Endometrial microvascular endothelial cells (primary cell): Measurements from ENCODE around the gene GLYR1. TPM values are rescaled to one million over a fixed set of nuclear protein-coding genes. Genes with fewer than 3 reads are reported as not detected.

Experiments
- in situ Hi-C: cut with HindIII; loops from 2 replicates; pipeline ENCODE4 v1.10.0; 2017; ENCODE audit warnings: low sequenced_read_pairs, low pct_unique_long_range_greater_than_20kb; ENCODE audit errors: inconsistent ontology term
- total RNA-seq: library from RNA; depleted of rRNA; stranded (reverse); fragments of >200 nt; gene quantifications from one replicate; pipeline ENCODE4 v1.2.3, GENCODE V29; 2015; ENCODE audit errors: inconsistent ontology term

Gene GLYR1
- total RNA-seq, 1 donor from 2014 or later, result 58.4 TPM

DNA sequence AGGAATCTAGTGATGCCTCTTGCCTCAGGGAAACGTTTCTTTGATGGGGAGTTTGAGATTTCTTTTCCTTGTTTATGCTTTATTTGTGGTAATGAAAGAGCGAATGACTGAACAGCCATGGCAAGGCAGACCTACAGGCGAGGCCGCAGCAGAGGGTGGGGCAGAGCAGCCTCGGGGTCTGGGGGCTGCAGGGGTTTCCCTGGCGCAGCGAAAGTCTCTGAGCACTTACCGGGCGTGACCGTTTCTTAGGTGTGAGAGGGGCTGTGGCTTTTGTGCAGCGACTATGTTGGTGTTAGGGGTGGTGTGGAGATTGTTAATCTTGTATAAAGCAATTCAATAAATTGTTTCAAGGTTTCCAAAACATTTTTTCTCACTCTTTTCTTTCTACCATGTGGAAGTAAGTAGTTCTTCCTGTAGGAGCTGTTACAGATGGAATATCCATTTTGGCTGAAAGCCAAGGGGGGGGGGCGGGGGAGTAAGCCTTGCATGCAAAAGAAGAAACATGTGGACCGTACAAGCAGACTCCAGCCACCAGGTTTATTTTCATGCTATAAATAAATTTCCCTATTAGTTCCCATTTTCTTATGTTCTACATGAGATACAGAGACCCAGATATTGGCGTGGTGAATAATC is 35.0 kb upstream of the GLYR1 start:
- in situ Hi-C loops, result no loop called here

DNA sequence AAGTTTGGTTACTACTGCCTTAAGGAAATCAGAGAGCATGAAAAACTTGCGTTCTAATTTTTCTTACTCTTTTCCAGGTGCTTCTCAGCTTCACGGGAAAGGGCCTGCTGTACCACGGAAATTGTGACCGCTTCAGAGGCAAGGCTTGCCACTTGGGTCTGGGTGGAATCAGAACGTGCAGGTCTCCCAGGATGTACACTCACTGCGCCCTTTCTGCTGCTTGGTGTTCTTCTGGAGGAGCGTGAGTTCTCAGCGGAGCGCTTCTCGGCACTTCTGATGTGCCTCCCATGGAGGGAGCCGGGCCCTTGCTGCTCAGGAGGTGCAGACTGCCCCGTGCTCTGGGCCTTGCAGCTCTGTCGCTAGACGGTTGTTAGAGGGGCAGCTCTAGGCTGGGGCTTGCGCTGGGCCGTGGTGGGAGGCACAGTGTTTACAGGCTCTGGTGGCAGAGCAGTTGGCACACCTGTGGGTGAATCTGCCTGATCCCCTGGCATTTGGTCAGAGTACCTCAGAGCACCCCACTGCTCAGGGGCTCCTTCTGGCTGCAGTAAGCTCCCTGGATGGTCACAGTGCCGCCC is 33.0 kb upstream of the GLYR1 start:
- in situ Hi-C loops, result no loop called here

DNA sequence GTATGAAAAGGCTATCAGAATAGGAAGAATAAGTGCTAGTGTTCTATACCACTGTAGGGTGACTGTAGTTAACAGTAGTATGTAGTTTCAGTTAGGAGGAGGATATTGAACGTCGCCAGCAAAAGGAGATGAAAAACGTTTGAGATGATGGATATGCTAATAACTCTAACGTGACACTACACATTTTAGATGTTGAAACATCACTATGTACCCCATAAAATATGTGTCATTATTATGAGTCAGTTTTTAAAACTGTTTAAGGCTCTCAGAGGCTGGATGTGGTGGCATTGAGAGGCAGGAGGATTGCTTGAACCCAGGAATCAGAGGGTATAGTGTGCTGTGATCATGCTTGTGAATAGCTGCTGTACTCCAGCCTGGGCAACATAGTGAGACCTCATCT is 32.0 kb upstream of the GLYR1 start:
- in situ Hi-C loops, result no loop called here

DNA sequence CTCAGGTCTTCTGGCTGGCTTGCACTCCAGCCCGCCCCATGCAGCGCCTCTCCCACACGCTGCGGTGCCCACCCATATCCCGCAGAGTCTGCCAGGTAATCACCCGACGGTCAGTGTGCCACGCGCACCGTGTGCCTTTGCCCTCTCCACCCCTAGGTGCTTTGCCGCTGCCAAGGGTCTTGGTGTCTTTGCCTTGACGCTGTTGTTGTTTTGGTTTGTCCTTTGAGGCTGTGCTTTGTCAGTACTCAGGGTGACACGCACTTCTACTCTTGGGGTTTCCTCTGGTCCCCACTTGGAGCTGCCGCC is 30.2 kb upstream of the GLYR1 start:
- in situ Hi-C loops, result no loop called here

DNA sequence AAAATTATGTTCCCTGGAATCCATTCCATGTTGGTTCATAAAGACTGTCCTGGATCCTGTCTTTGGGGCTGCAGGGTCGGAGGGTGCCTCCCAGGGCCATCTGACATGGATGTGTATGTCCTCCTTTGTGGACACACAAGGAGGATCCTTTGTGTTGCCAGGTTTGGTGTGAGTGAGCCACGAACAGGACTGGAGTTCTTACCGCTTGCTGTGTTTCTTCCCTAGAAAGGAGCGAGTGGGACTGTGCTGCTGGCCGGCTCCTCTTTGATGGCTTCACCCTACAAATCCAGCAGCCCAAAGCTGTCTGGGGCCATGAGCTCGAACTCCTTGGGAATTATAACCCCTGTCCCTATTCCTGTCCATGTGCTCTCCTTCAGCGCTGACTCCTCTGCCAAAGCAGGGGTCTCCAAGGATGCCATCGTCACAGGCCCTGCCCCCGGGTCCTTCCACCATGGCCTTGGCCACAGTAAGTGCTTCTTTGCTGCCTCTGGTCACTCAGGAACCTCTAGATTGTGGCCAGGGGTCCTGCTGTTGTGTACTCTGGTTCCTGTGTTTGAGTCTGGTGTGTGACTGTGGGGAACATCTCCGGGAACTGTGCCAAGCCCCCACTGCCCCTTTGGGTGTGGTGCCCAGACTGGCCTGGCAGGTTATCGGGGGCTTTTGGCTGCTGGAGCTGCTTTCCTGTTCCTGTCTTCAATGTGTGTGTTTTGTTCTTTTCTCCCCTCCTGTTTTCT is 29.7 kb upstream of the GLYR1 start:
- in situ Hi-C loops, result no loop called here

DNA sequence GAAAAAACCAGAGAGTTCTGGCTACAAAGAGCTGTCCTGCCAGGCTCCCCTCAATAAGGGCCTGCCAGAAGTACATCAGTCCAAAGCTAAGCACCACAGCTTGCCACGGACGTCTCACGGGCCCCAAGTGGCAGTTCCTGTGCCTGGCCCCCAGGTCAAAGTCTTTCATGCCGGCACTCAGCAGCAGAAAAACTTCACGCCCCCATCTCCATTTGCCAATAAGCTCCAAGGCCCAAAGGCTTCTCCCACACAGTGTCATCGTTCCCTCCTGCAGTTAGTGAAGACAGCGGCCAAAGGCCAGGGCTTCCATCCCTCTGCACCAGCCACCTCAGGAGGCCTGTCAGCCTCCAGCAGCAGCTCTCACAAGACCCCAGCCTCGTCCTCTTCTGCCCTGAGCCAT is 27.6 kb upstream of the GLYR1 start:
- in situ Hi-C loops, result no loop called here

DNA sequence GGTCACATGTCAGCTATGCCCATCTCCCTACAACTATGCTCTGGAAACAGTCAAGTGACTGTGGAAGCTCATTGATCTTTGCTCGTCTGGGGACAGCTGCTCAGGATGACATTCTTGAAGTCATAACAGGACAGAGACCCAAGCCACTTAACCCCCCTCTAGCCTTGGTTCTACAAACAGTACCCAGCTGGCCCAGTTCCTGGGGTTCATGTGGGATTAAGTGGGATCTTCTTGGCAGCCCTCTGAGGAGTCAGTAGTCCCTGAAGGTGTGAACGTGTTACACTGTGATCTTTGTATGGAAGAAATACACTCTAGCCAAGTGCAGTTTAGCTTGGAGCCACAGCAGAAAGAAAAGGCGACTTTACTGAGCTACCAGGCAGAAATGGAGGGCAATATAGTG is 26.0 kb upstream of the GLYR1 start:
- in situ Hi-C loops, result no loop called here

DNA sequence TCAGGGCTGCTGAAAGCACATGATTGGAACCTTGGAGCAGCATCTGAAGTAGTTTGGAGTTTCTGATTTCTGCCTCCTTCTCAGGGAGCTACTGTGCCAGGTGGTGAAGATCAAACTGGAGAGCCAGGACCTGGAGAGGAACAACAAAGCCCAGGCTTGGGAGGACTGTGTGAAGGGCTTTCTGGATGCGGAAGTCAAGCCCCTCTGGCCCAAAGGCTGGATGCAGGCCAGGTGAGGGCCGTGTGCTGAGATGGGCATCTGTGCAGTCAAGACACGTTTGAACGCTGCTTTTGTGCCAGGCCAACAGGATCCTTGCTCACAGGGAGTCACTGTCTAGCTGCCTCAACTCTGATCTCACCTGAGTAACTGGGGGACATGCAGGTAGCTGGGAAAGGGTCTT is 24.0 kb upstream of the GLYR1 start:
- in situ Hi-C loops, result no loop called here

DNA sequence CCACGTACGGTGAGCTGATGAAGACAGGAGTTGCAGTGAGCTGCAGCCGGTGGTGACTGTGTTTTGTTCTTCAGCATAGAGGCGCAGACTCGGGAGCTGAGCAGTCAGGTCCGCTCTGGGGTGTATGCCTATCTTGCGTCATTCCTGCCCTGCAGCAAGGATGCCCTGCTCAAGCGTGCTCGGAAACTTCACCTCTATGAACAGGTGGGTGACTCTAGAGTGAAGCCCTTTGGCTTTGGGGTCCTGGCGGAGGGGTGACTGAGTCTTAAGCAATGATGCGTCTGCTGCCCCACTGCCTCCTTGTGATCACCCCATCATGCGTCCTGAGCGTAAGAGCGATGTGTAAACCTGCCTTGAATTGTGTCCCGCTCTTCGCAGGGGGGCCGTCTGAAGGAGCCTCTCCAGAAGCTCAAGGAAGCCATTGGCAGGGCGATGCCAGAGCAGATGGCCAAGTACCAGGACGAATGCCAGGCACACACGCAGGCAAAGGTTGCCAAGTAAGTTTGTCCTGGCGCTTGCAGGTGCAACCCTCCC is 23.1 kb upstream of the GLYR1 start:
- in situ Hi-C loops, result no loop called here

DNA sequence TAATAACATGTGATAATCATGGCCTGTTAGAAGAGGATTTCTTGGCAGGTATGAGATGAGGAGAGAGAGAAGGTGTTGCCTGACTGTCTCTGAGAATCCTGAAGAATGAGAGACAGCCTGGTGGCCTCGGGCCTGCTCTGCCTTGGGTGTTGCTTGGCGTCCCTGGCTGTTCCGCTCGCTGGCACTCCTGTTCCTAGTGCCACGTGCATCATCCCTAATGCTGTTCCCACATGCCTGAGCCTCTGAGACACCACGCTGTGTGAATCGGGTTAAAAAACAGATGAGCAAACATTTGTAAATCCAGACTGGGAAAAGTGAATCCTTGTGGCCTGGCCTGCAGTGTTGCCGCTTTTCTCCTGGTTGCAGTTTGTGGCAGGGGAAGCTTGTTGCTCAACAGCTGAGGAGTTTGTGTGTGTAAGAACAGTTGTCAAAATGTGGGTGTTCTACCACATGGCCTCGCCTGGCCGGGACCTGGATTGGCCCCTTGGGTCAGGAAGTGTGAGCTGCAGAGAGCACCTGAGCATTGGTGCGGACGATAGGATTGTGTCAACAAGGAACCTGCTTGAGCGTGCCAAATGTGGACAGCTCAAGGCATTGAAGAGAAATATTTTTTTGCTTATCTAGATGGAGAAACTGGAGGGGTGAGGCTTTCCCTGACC is 22.2 kb upstream of the GLYR1 start:
- in situ Hi-C loops, result no loop called here

DNA sequence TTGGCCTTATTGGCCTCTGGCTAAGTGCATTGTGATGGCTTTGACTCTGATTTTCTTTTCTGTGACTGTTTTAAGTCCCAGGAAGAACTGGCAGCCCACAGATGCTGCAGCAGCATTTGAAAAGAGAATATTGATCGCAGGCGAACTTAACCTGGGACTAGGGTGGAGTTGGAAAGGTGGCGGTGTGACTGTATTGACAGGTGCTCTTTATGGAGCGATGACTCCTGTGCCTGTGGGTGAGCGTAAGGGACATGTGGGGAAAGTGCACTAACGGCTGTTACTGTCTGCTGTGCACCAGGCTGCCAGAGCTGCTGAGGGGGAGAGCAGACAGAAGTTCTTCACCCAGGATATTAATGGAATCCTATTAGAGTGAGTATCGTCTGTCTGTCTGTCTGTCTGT is 21.4 kb upstream of the GLYR1 start:
- in situ Hi-C loops, result no loop called here

DNA sequence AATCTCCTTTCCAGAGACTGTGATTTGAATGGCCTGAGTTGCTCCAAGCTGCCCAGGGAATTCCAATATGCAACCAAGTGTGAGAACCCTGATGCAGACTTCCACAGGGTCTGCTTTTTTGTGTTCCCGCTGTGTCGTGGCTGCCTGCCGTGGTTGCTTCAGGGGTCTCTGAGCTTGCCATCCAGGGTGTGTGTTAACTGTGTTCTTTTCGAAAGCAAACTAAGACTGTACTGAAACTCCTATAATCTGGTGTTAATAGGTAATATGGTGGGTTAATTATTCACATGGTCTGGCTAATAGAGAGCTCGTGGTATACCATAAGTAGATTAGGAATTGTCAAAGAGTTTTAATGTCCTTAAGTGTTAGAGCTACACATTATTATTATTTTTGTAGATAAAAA is 20.9 kb upstream of the GLYR1 start:
- in situ Hi-C loops, result no loop called here

DNA sequence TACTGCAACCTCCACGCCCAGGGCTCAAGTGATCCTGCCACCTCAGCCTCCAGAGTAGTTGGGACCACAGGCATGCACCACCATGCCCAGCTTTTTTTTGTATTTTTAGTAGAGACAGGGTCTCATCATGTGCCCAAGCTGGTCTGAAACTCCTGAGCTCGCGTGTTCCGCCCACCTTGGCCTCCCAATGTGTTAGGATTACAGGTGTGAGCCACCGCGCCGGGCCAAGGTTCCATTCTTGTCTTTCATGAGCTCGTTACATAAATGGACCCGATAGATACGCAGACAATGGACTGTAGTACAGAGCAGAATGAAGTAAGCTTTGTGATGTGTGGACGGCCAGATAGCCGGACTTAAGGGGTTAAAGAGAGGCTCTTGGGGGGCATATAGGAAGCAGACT is 19.5 kb upstream of the GLYR1 start:
- in situ Hi-C loops, result no loop called here

DNA sequence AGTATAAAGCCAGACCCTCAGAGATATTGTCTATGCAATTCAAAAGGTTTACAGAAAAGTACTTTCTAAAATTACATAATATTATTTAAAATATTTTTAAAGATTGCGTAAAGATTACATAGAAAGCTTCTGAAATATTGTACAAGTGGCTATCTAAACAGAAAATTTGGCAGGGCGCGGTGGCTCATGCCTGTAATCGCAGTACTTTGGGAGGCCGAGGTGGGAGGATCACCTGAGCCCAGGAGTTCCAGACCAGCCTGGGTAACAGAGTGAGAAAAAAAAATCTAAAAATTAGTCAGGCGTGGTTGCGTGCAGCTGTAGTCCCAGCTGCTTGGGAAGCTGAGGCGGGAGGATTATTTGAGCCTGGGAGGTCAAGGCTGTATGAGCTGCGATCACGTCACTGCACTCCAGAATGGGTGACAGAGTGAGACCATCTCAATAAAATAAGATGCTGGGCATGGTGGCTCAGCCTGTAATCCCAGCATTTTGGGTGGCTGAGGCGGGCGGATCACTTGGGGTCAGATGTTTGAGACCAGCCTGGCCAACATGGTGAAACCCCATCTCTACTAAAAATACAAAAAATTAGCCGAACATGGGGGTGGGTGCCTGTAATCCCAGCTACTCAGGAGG is 18.3 kb upstream of the GLYR1 start:
- in situ Hi-C loops, result no loop called here

DNA sequence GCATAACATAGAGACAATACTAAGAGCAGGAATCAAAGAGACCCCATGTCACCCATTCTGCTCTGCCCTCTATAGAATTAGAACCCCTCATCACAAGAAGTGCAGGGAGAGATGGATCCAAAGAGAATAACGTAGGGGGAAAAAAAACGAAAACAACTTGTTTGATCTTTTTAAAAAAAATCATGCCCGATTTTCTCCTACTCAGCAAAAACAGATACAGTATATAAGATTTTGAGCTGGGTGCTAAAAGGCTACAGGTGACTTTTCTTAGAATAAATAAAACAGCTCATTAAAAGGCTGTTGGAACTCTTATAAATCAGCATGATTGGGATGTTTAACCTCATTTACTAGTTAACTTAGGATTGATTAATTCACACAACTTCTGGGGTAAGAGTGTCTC is 17.6 kb upstream of the GLYR1 start:
- in situ Hi-C loops, result no loop called here

DNA sequence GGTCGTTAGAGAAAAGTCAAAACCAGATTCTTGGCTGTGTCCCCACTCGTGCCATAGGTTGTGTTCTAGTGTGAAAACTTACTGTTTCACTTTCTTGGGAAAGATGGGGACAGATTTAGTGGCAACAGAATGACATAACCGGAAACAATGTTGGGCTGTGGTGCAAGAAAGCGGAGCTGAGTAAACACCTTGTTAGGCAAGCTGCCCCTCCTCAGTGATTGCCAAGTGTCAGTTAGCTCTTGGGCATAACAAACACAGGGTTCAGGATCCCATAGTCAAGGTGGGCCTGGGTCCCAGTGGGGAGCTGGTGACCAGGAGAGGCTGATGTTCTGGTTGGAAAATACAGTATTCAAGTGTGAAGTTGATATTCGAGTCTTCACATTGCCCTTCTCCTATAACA is 15.6 kb upstream of the GLYR1 start:
- in situ Hi-C loops, result no loop called here

DNA sequence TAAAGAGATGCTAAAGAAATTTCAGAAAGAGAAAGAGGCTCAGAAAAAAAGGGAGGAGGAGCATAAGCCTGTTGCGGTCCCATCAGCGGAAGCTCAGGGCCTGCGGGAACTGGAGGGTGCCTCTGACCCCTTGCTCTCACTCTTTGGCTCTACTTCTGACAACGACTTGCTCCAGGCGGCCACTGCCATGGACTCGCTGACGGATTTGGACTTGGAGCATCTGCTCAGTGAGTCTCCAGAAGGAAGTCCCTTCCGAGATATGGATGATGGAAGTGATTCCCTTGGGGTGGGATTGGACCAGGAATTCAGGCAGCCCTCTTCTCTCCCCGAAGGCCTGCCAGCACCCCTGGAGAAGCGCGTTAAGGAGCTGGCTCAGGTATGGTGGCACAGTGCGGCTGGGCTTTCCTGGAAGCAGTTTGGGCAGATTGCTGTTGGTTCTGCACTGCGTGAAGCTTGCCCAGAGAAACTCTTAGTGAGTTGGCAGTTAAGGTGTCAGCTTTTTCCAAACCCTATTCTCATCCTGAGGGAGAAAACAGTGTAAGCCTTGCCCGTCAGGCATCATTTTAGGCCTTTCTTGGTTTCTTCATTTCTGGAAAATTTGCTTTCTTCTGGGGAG is 13.7 kb upstream of the GLYR1 start:
- in situ Hi-C loops, result no loop called here

DNA sequence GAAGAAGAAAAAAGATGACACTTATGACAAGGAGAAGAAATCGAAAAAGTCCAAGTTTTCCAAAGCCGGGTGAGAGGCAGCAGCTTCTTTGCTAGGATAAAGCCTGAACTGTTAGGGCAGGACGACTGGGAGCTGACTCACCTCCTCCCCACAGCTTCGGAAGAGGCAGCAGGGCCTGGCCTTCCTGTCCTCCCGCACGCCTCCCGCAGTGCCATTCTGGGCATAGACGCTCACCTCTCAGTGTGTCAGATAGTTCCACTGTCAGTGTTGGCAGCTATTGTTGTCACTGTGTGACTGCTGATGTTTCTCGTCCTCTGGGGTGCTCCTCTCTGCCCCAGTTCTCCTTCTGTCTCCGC is 12.8 kb upstream of the GLYR1 start:
- in situ Hi-C loops, result no loop called here

DNA sequence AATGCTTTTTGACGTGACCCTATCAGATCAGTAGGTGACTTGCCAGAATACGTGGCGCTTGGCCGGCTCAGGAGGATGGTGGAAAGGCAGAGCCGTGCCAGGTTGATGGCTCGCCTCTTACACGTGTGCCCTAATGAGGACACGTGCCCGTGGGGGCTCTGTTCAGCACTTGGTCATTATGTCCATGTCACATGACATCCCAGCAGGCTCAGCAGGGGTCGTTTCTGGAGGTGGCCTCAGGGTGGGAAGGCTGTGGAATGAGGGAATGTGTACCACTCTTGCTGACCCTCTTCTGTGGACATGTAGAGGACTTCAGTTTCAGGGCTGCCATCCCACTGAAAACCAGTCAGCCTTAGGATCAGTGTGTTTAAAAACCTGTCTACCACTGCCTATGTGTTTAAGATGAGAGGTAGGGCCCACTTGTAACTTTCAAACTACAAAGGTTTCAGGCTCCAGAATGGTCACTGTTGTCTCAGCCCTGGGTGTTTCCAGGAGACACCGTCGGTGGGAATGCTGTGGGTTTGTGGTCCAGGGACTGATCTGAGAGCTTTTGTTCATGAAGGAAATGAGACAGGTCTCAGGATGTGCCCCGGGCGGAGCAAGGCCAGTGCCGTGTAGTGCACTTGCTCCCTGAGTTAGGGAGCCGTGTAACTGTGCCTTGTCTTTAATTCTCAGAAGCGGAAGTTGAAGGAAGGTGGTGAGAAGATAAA is 12.3 kb upstream of the GLYR1 start:
- in situ Hi-C loops, result no loop called here
